WTC11 (cell line): Measurements from ENCODE around the gene LRR1. TPM values are rescaled to one million over a fixed set of nuclear protein-coding genes. Genes with fewer than 3 reads are reported as not detected.

ENCODE experiments used
- ATF1 ChIP-seq: sonication (generic); formaldehyde crosslinking; IDR thresholded peaks from 2 replicates; pipeline ENCODE4 v1.8.1; 2023; ENCODE audit warnings: mild to moderate bottlenecking, moderate library complexity, missing genetic modification reagents
- CBFB ChIP-seq: sonication (generic); formaldehyde crosslinking; IDR thresholded peaks from 2 replicates; pipeline ENCODE4 v1.8.1; 2022; ENCODE audit warnings: mild to moderate bottlenecking, low read depth, missing genetic modification reagents
- CREM ChIP-seq: sonication (generic); formaldehyde crosslinking; IDR thresholded peaks from 2 replicates; pipeline ENCODE4 v1.8.1; 2022; ENCODE audit warnings: mild to moderate bottlenecking, missing genetic modification reagents, moderate library complexity
- E2F4 ChIP-seq: sonication (generic); formaldehyde crosslinking; IDR thresholded peaks from 2 replicates; pipeline ENCODE4 v1.8.1; 2022; ENCODE audit warnings: low read depth, mild to moderate bottlenecking, moderate library complexity, missing genetic modification reagents, borderline replicate concordance
- E2F5 ChIP-seq: sonication (generic); formaldehyde crosslinking; IDR thresholded peaks from 2 replicates; pipeline ENCODE4 v1.8.1; 2022; ENCODE audit warnings: mild to moderate bottlenecking, moderate library complexity, missing genetic modification reagents
- ERG ChIP-seq: fragments of 250-450 bp; sonication (Bioruptor Pico); IDR thresholded peaks from 2 replicates; pipeline ENCODE4 v1.8.0; 2021; ENCODE audit warnings: mild to moderate bottlenecking
- FOXK1 ChIP-seq: sonication (generic); formaldehyde crosslinking; IDR thresholded peaks from 2 replicates; pipeline ENCODE4 v1.8.0; 2022; ENCODE audit warnings: mild to moderate bottlenecking, moderate library complexity, missing genetic modification reagents
- GABPB1 ChIP-seq: sonication (generic); formaldehyde crosslinking; IDR thresholded peaks from 2 replicates; pipeline ENCODE4 v1.8.1; 2023; ENCODE audit warnings: mild to moderate bottlenecking, missing genetic modification reagents
- GRHL2 ChIP-seq: fragments of 250-450 bp; sonication (Bioruptor Pico); IDR thresholded peaks from 2 replicates; pipeline ENCODE4 v1.8.0; 2022; ENCODE audit warnings: mild to moderate bottlenecking, moderate library complexity; ENCODE audit not compliant: insufficient replicate concordance, severe bottlenecking
- GTF2I ChIP-seq: fragments of 250-450 bp; sonication (Bioruptor Pico); conservative IDR thresholded peaks from 2 replicates; pipeline ENCODE4 v1.4.0; 2021; ENCODE audit warnings: mild to moderate bottlenecking
- IRF2 ChIP-seq: sonication (generic); formaldehyde crosslinking; IDR thresholded peaks from 2 replicates; pipeline ENCODE4 v1.8.0; 2022; ENCODE audit warnings: low read depth, missing genetic modification reagents, borderline replicate concordance
- MXD4 ChIP-seq: fragments of 250-450 bp; sonication (Bioruptor Pico); IDR thresholded peaks from 2 replicates; pipeline ENCODE4 v1.8.0; 2021; ENCODE audit warnings: mild to moderate bottlenecking, moderate library complexity, borderline replicate concordance
- NFATC4 ChIP-seq: fragments of 250-450 bp; sonication (Bioruptor Pico); IDR thresholded peaks from 2 replicates; pipeline ENCODE4 v1.9.0; 2021; ENCODE audit warnings: mild to moderate bottlenecking
- PRRX2 ChIP-seq: fragments of 250-450 bp; sonication (Bioruptor Pico); IDR thresholded peaks from 2 replicates; pipeline ENCODE4 v1.8.0; 2021; ENCODE audit warnings: mild to moderate bottlenecking
- SMAD4 ChIP-seq: sonication (generic); formaldehyde crosslinking; IDR thresholded peaks from 2 replicates; pipeline ENCODE4 v1.8.0; 2022; ENCODE audit warnings: mild to moderate bottlenecking, missing genetic modification reagents
- TEAD4 ChIP-seq: sonication (generic); formaldehyde crosslinking; IDR thresholded peaks from 2 replicates; pipeline ENCODE4 v1.8.0; 2022; ENCODE audit warnings: mild to moderate bottlenecking, missing genetic modification reagents
- TP53 ChIP-seq: sonication (generic); formaldehyde crosslinking; IDR thresholded peaks from 2 replicates; pipeline ENCODE4 v1.8.1; 2023; ENCODE audit warnings: mild to moderate bottlenecking, missing genetic modification reagents
- ZNF317 ChIP-seq: sonication (generic); formaldehyde crosslinking; IDR thresholded peaks from 2 replicates; pipeline ENCODE4 v1.8.1; 2023; ENCODE audit warnings: low read depth, mild to moderate bottlenecking, moderate library complexity, missing genetic modification reagents, borderline replicate concordance
- ZNF532 ChIP-seq: fragments of 250-450 bp; sonication (Bioruptor Pico); IDR thresholded peaks from 2 replicates; pipeline ENCODE4 v1.9.0; 2021; ENCODE audit warnings: mild to moderate bottlenecking, borderline replicate concordance
- total RNA-seq: library from RNA; stranded (reverse); gene quantifications from 3 replicates; pipeline ENCODE4 v1.2.3, GENCODE V29; 2021
- TF ChIP-seq, protein P1 (sequence below): sonication (generic); formaldehyde crosslinking; IDR thresholded peaks from 2 replicates; pipeline ENCODE4 v1.8.1; 2022; ENCODE audit warnings: low read depth, missing genetic modification reagents, borderline replicate concordance
- TF ChIP-seq, protein P2 (sequence below): fragments of 250-450 bp; sonication (Bioruptor Pico); IDR thresholded peaks from 2 replicates; pipeline ENCODE4 v2.1.2; 2022; ENCODE audit warnings: mild to moderate bottlenecking, moderate library complexity
- TF ChIP-seq, protein P3 (sequence below): sonication (generic); formaldehyde crosslinking; IDR thresholded peaks from 2 replicates; pipeline ENCODE4 v1.8.1; 2023; ENCODE audit warnings: mild to moderate bottlenecking, missing genetic modification reagents, moderate library complexity
- TF ChIP-seq, protein P4 (sequence below): fragments of 250-450 bp; sonication (Bioruptor Pico); IDR thresholded peaks from 2 replicates; pipeline ENCODE4 v1.9.0; 2021; ENCODE audit warnings: mild to moderate bottlenecking
- TF ChIP-seq, protein P5 (sequence below): sonication (generic); formaldehyde crosslinking; conservative IDR thresholded peaks from 2 replicates; pipeline ENCODE4 v1.8.1; 2022; ENCODE audit warnings: mild to moderate bottlenecking, missing genetic modification reagents

LRR1 gene
- total RNA-seq, 1 experiment from 2014 or later: 42.6 TPM

GRCh38 chr14:49621114-49621881, 22.6 kb downstream of the LRR1 start (continued):
- TF ChIP-seq, protein P1, sequence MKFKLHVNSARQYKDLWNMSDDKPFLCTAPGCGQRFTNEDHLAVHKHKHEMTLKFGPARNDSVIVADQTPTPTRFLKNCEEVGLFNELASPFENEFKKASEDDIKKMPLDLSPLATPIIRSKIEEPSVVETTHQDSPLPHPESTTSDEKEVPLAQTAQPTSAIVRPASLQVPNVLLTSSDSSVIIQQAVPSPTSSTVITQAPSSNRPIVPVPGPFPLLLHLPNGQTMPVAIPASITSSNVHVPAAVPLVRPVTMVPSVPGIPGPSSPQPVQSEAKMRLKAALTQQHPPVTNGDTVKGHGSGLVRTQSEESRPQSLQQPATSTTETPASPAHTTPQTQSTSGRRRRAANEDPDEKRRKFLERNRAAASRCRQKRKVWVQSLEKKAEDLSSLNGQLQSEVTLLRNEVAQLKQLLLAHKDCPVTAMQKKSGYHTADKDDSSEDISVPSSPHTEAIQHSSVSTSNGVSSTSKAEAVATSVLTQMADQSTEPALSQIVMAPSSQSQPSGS (CRISPR knock-in tag): no peak
- TF ChIP-seq TEAD4 (no peak), GABPB1 (CRISPR knock-in tag) (no peak), CREM (no peak; the same call in 1 of the 2 replicates), ERG (CRISPR knock-in tag) (no peak), E2F4 (CRISPR knock-in tag) (no peak), ZNF317 (CRISPR knock-in tag) (no peak), FOXK1 (CRISPR knock-in tag) (no peak), GTF2I (no peak), MXD4 (no peak), CBFB (CRISPR knock-in tag) (peak; percentile 81; the same call in 1 of the 2 replicates), IRF2 (no peak), SMAD4 (no peak), TP53 (0 out of 2 replicates have a peak, but pooled peaks have one; percentile 23), ATF1 (CRISPR knock-in tag) (no peak), E2F5 (CRISPR knock-in tag) (0 out of 2 replicates have a peak, but pooled peaks have one; percentile 11), NFATC4 (CRISPR knock-in tag) (no peak), GRHL2 (CRISPR knock-in tag) (no peak), PRRX2 (no peak), ZNF532 (CRISPR knock-in tag) (no peak)
- TF ChIP-seq, protein P2, sequence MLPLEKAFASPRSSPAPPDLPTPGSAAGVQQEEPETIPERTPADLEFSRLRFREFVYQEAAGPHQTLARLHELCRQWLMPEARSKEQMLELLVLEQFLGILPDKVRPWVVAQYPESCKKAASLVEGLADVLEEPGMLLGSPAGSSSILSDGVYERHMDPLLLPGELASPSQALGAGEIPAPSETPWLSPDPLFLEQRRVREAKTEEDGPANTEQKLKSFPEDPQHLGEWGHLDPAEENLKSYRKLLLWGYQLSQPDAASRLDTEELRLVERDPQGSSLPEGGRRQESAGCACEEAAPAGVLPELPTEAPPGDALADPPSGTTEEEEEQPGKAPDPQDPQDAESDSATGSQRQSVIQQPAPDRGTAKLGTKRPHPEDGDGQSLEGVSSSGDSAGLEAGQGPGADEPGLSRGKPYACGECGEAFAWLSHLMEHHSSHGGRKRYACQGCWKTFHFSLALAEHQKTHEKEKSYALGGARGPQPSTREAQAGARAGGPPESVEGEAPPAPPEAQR (CRISPR knock-in tag): no peak
- TF ChIP-seq, protein P3, sequence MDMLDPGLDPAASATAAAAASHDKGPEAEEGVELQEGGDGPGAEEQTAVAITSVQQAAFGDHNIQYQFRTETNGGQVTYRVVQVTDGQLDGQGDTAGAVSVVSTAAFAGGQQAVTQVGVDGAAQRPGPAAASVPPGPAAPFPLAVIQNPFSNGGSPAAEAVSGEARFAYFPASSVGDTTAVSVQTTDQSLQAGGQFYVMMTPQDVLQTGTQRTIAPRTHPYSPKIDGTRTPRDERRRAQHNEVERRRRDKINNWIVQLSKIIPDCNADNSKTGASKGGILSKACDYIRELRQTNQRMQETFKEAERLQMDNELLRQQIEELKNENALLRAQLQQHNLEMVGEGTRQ (CRISPR knock-in tag): no peak
- TF ChIP-seq, protein P4, sequence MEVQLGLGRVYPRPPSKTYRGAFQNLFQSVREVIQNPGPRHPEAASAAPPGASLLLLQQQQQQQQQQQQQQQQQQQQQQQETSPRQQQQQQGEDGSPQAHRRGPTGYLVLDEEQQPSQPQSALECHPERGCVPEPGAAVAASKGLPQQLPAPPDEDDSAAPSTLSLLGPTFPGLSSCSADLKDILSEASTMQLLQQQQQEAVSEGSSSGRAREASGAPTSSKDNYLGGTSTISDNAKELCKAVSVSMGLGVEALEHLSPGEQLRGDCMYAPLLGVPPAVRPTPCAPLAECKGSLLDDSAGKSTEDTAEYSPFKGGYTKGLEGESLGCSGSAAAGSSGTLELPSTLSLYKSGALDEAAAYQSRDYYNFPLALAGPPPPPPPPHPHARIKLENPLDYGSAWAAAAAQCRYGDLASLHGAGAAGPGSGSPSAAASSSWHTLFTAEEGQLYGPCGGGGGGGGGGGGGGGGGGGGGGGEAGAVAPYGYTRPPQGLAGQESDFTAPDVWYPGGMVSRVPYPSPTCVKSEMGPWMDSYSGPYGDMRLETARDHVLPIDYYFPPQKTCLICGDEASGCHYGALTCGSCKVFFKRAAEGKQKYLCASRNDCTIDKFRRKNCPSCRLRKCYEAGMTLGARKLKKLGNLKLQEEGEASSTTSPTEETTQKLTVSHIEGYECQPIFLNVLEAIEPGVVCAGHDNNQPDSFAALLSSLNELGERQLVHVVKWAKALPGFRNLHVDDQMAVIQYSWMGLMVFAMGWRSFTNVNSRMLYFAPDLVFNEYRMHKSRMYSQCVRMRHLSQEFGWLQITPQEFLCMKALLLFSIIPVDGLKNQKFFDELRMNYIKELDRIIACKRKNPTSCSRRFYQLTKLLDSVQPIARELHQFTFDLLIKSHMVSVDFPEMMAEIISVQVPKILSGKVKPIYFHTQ: no peak
- TF ChIP-seq, protein P5, sequence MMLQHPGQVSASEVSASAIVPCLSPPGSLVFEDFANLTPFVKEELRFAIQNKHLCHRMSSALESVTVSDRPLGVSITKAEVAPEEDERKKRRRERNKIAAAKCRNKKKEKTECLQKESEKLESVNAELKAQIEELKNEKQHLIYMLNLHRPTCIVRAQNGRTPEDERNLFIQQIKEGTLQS (CRISPR knock-in tag): no peak
